Measurements from ENCODE around the gene FBXL13.

The FBXL13 gene

DNA sequence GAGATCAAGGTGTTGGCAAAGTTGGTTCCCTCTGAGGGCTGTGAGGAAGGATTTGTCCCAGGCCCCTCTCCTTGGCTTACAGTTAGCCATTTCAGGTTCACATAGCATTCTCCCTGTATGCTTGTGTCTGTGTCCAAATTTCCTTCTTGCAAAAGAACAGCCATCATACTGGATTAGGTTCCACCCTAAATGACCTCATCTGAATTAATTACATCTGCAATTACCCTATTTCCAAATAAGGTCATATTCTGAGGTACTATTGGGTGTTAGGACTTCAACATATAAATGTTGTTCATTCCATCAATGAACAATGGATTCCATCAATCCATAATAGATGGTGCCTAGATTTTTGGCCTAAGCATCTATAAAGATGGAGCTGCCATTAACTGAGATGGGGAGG, 178.0 kb downstream of the FBXL13 start:
- DNase-seq (ENCODE audit: low read depth), result no peak

DNA sequence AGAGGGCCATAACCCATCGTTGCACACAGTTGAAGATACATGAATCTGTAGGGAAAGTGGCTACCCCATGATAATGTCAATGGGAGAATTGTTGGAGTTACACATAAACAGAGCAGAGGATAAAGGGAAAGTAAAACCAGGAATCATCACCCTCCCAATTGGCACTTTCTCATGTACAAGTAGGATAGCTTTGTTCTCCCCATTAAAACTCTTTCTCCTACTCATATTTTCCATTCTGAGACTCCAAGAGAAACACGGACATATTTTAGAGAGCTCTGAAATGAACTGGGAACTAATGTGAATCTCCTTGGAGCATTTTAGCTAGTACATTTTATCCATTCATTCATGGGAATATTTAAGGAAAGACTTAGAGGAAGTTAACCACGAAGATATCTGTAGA, 179.0 kb downstream of the FBXL13 start:
- no peak for DNase-seq (ENCODE audit: low read depth)

DNA sequence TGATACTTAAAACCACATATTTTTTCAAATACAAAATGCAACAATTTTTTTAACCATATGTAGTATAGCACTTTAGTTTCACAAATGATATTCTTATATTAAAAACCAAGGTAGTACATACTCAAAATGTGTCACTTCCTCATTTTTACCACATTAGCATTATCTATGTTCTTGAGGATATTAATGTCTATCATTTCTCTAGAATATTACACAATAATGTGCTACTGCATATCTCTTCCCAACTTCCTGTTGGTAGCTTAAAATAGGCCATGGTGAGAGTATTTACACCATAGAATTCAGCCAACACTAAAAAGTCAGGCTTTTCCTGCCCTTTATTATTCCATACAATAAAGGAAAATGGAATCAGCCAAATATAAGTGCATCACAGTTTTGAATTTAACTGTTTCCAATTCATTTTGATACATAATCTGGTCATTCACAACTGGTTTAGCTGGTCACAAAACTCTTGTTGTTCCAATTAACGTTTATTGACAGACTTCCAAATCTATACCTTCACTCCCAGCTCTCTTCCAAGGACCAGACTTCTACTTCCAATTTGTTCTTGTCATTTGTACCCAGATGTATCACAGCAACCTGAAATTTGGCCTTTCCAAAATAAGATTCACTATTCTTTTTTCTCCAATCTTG, 181.8 kb downstream of the FBXL13 start:
- no peak for DNase-seq (ENCODE audit: low read depth)

DNA sequence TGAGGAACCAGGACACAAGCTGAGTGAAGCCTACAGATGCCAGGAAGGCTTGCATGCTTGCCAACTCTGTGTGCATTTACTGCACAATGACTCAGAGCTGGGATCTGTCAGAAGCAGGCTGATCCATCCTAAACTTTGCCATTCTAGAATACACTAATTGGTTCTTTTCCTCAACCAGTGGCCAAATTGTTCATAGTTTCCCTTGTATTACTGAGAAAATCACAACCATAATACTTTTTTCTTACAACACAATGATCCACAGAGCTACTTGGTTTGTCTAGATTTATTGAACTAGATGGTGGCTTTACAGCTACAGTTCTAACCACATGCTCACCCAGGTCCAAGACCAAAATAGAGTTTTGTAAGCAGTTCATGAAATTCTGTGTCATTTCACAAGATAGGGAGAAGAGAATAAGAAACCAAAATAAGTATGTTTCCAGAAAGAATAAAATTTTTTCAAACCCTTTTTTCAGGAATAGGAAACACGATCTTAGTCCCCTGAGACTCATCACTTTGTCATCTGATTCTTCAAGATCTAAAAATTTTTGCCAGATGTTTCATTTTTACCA, 182.8 kb downstream of the FBXL13 start:
- DNase-seq (ENCODE audit: low read depth), result no peak

DNA sequence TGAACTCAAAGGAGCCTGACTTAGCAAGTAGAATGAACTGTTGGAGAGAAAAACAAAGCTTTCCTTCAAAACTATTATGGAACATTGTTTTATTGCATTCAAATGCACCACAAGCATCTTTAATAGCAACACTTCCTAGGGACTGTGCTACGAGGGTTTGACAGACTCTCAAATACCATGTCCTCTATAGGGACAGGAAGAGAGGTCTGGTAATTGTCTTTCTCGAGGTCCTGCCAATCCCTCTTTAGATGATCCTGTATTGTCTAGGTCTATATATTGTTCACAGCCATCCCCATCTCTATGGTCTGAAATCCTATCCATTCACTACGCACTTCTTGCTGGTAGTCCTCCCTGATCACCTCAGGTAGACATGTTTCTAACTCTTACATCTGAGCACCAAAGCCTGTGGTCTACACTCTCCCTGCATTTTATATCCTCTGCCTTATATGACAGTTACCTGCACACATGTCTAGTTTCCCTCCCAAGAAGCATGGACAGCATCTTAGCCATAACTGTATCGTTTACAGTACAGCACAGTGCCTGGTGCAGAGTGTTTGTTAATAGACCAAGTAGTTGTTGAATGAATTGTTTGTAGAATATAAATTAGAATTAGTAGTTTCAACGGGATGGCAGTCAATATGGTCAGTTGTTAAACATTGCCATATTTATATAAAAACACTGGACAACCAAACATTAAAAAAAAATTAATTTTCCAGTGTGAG, 183.5 kb downstream of the FBXL13 start:
- DNase-seq (ENCODE audit: low read depth), result no peak

DNA sequence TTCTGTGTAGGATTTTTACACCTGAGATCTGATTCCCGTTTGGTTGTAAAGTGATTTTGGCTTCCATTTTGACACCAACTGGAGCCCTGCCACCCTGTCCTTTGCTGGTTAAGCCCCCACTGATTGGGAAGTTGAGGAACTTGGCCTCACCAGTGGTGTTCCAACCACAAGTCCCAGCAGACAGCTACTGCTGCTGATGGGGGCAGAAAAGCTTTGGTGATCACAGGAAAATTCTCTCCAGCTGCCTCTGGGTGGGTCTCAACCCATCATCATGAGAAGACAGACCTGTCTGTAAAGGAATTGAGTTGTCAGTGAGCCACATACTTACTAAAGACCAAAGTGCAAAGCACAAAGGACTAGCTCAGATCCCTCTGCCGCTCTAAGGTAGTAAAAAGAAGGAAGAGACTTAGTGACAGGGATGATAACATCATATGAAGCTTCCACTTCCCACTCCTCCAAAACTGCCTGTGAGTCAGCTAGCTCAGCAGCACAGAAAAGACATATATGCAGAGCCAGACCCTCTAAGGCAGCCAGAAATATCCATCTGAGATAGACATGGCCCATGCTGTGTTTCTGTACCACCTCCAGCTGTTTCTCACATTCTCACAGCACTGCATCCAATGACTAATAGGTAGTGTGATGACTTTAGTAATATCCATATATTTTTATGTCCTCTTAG, 184.2 kb downstream of the FBXL13 start:
- DNase-seq (ENCODE audit: low read depth), result no peak

DNA sequence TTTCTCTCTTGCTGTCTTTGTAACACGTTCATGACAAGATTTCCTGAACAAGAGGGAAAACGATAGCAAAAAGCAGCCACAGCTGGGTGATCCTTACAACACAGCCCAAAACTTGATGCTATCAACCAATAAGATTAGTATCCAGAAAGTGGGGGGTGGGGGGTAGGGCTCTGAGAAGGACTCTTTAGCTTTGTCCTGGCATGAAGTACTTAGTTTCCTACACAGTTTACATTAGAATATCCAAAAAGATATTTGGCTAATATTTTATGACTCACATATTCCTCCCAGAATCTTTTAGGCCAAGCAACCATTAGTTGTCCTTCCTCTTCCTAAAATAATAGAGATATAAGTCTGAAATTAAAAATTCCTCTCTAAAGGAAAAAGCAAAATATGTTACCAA, 184.7 kb downstream of the FBXL13 start:
- DNase-seq (ENCODE audit: low read depth), result no peak

DNA sequence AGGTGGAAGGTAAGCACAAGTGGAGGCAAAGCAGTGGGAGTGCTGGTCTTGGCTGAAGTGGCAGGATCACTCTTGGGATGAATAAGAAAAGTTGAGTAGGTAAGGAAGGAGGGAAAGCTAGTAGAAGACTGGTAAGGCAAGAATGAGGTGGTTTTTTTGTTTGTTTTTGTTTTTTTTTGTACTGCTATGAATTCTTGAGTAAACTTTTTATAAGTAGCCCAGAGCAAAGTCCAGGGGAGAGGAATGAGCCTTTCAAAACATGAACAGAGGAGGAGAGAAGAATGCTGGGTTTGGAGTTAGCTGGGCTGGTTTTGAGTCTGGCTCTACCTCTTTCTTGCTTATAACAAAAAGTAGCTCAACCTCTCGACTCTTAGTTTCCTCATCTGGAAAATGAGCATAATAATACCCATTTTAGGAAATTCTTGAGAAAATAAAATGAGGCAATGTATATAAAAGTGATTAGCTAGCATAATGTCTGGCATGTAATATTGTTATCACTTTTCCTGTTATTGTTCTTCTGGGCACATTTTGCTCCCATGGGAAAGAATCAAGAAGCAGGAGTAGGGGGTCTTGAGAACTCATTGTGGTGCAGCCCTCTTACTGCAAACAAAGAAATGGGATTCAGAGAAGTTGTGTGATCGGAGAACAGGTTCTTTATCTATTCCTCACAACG, 185.9 kb downstream of the FBXL13 start:
- DNase-seq (ENCODE audit: low read depth), result no peak

DNA sequence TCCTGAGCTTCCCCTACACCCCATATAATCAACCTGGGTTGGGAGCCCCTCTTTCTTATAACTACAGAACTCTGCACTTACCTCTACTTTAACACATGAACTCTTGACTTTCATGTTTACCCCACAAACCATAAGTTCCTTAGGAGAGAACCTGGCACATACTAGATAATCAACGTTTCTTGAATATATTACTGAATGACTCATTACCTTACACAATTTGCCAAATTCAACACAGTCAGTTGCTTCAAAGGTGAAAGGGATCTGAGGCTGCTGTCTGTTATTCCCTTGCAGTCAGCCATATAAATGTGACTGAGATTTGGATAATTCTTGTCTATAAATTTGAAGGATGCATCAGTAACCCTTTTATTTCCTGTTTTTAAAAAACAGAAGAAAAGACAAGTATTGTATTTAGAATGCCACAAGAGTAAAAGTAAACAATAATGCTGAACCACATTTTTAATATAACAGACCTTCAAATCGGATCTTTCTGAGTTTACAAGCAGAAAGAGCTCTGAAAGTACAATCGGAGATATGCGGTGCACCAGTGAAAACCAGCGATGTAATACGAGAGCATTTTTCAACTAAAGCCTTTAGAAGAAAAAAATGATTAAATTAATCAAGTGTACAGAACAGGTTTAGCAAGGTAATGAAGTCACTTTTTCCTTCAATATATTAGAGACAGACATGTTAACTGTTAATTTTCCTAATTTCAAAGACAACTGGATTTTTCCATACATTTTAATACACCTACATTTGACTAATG, 191.3 kb downstream of the FBXL13 start:
- DNase-seq (ENCODE audit: low read depth), result no peak

DNA sequence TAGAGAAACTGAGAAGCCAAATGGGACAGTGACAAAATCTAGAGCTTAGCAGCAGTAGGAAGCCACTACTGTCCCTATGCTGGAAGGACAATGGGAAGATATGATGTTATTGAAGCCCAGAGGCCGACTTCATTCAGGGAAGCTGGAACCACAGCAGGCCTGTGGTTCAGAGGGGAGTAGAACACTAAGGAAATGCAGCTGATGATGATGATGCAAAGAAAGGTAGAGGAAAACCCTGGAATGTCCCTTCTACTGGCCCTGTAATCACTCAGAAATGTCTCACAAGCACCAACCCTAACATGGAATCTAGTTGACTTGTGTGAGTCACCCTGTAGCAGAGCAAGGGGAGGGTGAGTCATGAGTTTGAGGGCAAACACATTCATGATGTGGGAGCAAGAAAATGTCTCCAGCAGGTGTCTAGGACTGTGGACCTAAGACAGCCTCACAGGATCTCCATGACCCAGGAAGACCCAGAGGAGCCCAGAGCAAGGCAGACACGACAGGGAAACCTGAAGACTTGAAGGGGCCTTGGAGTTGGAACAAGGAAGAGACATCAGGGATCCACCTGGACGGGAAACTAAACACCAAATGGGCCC, 198.8 kb downstream of the FBXL13 start:
- no peak for DNase-seq (ENCODE audit: low read depth)

DNA sequence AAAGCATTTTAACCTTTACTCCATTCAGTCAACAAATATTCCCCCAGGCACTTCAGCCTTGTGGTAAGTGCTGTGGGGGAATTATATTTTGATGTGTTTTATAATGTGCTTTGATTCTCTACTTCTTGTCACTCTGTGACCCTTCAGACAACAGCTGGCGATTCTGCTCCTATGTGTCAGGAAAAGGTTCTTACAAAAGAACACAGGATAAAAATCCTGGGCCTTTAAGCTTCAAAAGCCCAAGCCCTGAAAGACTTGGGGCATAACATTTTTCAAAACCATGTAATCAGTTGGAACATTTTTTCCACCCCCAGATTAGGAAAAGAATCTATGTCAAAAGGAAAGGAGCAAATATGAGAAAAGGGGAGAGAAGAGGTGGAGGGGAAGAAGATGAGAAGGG, 199.6 kb downstream of the FBXL13 start:
- no peak for DNase-seq (ENCODE audit: low read depth)

DNA sequence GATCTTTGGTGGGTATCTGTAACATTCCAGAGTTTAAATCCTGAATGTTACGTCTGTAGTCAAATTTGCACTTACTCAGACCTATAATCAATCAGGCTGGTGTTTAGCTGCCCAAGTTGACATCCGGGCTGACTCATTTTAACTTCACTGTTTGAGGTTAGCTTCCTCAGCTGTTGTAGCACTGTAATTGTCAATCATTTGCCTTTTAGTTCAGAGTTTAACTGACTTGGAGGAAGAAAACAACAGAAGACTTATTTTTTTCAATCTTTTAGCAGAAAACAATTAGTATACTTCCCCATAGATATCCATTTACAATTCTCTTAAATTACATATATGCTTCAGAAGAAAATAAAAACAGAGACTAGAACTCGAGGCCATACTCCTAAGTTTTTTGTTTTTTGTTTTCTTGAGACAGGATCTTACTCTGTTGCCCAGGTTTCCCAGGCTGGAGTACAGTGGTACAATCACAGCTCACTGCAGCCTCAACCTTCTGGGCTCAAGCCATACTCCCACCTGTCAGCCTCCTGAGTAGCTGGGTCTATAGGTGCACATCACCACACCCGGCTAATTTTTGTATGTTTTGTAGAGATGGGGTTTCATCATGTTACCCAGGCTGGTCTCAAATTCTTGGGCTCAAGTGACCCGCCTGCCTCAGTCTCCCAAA, 200.3 kb downstream of the FBXL13 start:
- DNase-seq (ENCODE audit: low read depth), result no peak

DNA sequence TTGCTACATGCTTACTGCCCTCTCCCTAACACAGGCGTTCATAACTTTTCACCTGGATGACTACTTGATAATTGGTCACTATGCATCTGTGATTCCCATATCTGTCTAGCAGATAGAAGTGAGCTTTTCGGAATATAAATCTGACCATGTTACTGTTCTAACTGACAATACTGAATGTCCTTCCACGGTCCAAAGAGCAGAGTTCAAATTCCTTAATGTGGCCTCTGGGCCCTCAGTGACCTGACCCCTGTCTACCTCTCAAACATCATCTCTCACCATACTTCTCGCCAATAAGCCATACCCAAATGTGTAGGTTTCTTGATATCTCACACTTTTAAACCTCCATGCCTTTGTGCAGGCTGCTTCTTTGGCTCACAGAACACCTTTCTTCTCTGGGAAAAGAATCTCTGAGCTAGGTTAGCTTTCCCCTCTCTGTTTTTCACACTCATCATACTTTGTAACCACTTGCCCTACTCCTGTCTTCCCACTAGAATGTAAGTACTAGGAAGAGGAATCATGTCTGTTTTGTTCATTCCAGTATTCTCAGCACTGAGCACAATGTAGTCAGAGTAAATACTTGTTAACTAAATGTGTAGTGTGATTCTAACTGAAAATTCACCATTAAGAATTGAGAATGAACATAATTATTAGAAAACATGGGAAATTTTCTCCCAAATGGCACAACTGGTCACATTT, 201.0 kb downstream of the FBXL13 start:
- DNase-seq (ENCODE audit: low read depth), result no peak

DNA sequence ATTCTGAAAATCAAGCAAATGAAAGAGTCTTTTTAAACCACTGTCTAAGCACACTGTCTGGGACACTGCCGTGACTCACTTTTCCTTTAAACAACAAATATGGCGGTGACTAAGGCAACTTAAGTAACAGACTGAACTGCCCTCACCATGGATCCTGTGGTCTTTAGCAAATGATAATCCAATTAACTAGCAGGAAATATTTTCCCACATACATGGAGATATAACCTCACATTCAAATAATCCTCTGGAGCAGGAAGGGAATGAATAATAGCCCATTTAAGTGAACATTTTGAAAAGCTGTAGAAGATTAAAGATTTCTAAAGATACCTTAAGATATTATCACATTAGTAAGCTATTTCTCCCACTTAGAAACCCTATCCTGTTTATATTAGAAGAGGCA, 202.1 kb downstream of the FBXL13 start:
- no peak for DNase-seq (ENCODE audit: low read depth)

DNA sequence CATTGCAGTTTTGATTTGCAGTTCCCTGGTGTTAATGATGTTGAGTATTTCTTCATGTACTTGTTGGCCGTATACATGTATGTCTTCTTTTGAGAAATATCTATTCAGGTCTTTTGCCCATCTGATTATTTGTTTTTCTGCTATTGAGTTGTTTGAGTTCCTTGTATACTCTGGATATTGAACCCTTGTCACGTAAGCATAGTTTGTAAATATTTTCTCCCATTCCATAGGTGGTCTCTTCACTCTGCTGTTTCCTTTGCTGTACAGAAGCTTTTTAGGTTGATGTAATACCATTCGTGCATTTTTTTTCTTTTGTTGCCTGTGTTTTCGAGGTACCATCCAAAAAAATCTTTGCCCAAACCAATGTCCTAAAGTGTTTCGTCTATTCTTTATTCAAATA, 205.4 kb downstream of the FBXL13 start:
- no peak for DNase-seq (ENCODE audit: low read depth)

DNA sequence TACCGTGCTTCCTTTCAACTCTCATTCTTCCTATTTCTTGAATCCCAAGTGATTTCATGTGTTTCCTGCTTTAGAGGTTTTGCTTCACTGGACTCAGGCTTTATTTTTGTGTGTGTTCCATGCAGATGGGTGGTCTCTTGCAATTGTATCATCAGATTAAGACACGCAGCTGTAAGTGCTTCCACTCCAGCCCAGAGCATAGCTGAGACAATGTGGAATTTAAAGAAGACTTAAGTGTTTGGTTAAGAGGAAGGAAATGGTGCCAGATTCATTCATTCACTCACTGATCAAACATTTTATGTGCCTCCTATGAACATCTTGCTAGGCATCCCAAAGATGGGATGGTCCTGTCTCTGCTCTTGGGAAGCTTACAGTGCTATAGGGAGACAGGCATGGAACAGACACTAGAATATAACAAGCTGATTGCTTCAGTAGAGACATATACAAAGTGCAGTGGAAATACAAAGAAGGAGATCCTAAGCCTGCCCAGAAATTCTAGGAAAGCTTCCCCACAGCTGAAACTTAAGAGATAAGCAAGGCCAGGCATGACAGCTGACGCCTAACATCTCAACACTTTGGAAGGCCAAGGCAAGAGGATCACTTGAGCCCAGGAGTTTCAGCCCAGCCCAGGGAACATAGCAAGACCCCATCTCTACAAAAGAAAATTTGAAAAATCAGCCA, 207.9 kb downstream of the FBXL13 start:
- DNase-seq (ENCODE audit: low read depth), result no peak

DNA sequence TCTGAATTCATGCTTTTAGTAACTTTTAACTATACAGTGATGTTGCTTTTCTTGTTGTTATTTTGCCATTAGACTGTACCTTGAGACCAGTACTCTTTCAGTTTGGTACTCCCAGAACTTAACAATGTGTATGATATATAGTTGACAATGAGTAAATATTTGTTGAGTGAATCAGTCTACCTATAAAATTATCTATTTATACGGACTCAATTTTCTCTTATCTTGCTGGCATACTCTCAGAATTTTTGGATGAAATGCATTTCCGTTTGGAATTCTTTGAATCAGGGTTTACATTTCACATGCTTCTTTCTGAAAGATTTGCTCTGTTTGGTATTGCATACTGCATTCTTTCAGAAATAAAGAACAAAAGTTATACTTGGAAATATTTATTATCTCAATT, 209.6 kb downstream of the FBXL13 start:
- DNase-seq (ENCODE audit: low read depth), result no peak

DNA sequence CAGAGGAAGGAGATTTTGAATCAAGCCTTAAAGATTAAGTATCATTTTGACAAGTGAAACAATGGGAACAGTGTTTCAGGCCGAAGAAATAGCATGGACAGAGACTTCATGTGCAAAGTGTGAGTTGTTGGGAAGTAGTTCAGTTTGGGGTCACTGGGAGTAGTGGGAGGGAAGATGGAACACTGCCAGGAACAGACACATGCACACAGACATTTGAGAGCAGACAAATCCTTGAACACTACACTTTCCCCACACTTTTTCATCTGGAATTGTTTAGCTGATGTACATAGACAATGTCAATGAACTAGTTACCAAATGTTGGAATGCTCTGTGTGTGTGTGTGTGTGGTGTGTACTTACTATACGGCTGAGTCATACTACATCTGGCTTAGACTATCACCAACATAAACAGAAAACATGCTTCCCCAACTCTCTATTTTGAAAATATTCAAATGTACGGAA, 214.2 kb downstream of the FBXL13 start:
- no peak for DNase-seq (ENCODE audit: low read depth)

DNA sequence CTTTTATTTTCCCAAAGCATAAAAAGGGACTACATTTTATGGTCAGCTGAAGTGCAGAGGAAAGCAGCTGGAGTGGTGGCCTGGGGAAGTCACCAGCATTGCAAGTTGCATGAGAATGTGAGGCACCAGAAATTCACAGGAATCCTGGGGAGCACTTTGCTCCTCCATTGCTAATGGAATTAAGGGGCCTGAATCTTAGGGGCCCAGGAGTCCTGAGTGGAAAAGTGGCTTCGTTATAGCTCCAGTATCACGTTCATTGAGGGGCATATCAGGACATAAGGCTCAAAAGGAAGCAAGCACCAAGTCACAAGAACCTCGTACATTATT, 214.8 kb downstream of the FBXL13 start:
- no peak for DNase-seq (ENCODE audit: low read depth)
